GM12874 (cell line): Measurements from ENCODE around the gene BEND3.

Source experiments
- TF ChIP-seq, protein P1 (sequence below): IDR thresholded peaks from 2 replicates; pipeline ENCODE4 v1.5.1; 2011; ENCODE audit warnings: low read depth, mild to moderate bottlenecking, control low read depth, low read length, moderate library complexity; ENCODE audit not compliant: insufficient read depth

The BEND3 gene

DNA sequence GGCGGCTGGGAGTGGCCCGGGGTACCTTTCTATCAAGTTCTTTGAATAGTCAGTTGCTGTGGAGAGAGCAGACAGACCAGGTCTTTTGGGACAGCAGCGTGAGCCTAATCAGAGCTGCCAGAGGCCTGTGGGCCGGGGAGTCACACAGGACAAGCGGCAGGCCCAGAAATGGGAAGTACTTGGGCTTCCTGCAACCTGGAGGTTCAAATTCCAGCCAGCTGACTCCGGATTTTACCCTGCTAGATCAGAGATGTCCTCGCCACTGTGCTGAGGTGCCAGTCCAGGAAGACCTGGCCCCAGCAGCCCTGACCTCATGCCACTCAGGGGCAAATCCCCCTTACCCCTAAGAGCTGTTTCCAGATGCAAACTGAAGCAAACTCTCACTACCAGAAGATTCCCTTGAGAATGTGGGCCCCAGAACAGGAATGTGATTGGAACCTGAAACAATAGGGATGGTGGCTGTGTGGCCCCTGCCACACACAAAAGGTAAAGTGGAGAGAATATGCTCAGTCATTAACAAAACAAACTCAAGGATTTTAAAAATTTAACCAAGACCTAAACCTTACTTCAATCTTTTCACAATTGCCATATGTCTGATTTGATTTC lies 9.7 kb downstream of the BEND3 start:
- TF ChIP-seq, protein P1, sequence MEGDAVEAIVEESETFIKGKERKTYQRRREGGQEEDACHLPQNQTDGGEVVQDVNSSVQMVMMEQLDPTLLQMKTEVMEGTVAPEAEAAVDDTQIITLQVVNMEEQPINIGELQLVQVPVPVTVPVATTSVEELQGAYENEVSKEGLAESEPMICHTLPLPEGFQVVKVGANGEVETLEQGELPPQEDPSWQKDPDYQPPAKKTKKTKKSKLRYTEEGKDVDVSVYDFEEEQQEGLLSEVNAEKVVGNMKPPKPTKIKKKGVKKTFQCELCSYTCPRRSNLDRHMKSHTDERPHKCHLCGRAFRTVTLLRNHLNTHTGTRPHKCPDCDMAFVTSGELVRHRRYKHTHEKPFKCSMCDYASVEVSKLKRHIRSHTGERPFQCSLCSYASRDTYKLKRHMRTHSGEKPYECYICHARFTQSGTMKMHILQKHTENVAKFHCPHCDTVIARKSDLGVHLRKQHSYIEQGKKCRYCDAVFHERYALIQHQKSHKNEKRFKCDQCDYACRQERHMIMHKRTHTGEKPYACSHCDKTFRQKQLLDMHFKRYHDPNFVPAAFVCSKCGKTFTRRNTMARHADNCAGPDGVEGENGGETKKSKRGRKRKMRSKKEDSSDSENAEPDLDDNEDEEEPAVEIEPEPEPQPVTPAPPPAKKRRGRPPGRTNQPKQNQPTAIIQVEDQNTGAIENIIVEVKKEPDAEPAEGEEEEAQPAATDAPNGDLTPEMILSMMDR = no peak

DNA sequence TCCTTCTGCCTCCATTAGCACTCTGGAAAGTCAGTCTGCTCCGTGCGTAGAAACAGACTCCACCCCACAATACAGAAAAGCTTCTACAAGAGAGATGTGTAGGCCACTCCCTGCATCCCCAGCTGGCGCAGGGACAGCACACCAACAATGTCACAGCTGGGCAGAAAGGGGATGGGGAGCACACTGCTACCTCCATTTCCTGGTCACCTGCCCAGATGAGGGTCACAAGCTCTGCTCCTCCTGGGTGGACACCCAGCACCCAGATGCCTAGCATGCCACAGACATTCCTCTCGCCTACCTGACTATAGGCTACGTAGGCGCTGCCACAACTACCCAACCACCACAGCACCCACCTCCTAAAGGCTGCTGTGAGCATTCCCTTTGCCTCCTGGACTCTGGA lies 12.2 kb downstream of the BEND3 start:
- TF ChIP-seq, protein P1 = no peak

DNA sequence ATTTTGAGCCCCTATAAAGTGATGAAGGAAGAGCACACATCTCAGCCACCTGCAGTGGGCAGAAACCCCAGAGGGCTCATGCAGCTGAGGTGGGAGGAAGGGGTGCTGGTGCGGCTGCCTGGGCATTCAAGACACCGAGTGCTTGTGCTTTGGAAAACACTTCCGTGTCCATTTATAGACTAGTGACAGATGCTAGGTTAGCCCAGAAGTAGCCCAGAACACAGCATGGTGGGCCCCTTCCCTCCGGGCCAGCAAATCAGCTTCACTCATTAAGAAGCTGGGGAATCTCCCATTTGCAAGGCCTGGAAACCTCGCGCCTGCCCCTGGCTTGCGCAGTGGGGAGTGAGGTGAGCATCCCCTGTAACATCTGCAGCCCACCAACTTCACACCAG lies 12.9 kb downstream of the BEND3 start:
- TF ChIP-seq, protein P1 = no peak

DNA sequence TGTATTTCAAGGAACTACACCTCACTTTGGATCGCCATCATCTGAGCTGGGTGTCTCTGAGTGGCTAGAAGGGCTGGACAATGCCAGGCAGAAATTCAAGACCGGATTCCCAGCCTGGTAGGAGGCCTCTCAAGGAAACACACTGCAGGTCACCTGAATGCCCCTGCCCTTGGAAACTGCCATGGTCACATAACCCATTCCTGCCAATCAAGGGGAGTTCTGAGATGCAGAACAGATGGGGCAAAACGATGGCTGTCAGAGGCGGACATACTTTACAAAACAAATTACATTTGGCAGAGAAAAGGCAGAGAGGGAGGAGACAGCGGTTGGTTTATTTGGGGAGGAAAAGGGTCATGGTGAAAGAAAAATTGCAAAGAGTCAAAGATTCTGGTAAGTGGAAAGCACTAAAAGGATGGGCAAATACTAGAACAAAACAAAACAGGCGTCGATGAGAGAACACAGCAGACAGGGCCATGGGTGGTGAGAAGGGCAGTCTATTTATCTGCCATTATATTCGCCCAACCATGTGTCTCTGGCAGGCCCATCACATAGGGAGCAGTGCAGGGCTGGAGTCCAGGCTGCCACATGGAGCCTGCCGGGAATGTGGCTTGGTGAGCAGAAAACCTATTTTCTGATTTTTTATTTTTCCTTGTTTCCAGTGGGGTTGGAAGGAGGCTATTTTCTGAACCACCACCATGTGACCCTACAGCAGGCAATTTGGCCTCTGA lies 13.5 kb downstream of the BEND3 start:
- TF ChIP-seq, protein P1 = no peak

DNA sequence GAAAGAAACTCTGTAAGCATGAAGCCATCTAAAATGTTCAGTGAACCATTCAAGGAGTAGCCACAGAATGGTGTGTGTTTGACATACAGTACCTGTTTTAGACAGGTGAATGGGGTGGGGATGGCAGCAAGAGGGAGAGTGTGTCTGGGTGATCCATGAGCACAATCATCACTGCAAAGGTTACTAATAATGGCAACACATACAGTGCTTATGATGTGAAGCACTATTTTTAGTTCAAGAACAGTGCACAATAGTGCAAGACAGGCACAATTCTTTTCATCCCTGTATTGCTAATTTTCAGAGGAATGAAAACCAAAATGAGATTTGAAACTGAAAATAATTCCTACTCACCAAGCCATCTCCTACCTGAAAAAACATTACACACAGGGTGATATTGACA lies 14.1 kb downstream of the BEND3 start:
- TF ChIP-seq, protein P1 = no peak

DNA sequence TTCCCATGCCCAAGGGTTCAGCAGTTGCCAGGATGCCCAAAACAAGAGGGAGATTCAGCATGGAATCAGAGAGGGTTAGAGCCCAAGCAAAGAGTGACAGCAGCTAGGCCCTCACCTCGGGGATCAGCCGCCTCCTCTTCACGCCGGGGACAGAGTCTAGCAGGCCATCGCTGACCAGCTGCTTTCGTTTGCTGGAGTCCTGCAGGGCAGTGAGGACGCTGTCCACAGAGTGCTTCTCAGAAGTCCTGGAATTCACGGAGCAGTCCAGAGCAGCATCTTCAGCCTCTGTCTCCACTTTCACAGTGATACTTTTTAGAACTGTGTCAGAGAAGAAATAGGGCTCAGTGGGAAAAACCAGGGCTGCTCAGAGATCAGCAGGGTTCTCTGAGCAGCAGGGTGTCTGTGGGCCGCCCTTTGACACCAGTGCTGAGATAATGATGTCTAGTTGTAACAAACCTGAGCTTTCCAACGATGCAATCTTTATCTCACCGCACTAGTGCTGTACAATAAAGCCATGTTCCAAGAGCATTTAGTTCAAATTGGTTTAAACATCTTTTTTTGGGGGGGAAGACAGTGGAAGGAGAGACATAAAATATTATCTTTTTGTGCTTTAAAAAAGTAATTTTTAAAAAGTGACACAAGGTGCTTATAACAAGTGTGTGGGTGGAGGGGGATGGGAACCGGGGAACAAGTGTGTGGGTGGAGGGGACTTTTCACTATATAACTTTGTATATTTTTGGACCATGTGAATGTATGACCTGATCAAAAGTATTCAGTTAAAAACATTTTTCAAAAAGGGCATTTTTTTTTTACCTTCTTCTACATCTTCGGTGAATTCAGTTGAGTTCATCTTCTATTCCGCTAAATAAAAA lies 16.6 kb downstream of the BEND3 start:
- TF ChIP-seq, protein P1 = no peak

DNA sequence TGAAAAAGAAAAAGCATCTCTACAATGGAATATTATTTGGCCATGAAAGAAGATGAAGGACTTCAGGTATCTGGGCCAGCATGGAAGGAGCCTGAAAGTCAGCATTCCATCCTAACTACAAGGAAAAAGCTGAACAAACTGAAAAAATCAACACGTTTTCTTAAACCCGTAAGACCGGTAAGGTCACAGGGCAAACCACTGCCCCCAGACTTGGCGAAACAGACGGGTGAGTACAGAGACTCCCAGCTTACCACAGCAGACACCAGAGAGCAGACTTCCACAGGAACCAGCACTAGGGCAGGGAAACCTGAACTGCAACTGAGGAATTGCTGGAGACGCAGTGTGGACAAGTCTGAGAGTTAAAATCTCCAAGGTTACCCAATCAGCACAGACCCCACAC lies 31.4 kb downstream of the BEND3 start:
- TF ChIP-seq, protein P1 = no peak
